ENCODE measurements around the gene TUBB2B.

Gene TUBB2B

DNA sequence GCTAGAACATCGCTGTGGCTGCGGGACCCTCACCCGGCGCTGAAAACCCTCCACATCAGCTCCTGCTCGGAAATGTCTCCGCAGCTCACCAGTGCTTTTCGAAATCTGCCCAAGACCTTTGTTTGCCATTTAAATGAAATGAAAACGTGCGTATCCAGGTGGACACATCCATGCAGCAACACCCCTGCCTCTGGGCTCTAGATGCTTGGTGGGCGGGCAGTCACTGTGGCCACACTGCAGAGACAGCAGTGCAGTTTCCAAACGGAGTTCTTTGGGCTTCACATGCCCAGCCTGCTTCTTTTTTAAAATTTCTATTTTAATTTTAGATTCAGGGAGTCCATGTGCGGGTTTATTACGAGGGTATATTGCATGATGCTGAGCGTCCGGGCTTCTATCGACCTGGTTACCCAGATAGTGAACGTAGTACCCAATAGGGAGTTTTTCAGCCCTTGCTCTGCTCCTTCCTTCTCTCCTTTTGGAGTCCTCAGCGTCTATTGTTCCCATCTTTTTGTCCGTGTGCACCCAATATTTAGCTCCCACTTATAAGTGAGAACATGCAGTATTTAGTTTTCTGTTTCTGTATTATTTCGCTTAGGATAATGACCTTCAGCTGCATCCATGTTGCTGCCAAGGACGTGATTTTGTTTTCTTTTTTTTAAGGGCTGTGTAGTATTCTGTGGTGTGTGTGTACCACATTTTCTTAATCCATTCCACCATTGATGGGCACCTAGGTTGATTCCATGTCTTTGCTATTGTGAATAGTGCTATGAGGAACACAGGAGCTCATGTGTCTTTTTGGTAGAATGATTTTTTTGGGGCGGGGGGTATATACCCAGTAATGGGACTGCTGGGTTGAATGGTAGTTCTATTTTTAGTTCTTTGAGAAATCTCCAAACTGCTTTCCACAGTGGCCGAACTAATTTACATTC is 4.8 kb upstream of the TUBB2B start:
- DNase-seq: no peak

DNA sequence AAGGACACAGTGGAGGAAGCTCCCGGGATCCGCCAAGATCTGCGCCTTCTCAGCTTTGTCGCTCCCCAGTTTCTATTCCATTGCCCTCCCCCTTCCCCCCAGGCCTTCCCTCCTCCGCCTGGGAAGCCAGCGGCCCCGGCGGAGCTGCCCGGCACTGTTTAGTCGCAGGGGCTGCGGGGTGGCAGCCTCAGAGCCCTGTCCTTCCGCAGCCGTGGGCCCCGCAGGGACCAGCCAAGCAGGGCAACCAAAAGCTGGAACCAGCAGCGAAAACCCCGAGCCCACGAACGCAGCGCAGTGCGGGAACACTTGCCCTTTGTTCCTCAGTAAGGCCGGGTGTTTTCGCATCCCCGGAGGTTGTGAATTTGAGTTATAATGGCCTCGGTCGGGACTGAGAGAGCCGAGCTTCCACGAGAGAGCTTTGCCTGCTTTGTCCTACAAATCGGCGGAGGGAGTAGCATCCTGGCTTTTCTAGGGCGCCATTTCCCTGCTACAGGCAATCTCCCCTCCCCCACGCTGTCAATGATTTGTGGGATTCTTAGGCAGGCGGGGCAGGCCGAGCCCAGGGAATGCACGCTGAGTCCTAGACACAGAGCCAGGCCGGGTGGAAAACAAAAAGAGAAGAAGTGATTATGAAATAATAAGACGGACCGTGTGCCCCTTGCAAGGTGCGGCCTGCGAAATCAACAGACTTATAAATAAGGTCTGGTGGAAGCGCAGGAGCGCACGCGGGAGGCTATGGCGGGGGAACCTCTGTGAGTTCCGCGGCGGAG is 4.0 kb upstream of the TUBB2B start:
- DNase-seq: no peak

DNA sequence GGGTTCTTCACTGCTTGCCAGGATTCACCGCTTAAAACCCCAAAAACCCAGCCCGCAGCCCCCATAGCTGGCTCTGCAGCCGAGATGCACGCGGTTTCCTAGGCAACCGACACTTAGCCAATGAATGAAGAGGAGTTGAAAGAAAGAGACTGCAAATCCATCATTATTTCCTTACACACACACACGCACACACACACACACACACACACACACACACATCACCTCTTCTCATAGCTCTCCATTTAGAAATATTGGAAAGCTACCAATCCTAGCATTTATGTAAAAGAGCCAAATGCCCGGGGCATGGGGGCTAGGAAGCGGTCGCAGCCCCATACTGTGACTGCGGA is 3.4 kb upstream of the TUBB2B start:
- no peak for DNase-seq

DNA sequence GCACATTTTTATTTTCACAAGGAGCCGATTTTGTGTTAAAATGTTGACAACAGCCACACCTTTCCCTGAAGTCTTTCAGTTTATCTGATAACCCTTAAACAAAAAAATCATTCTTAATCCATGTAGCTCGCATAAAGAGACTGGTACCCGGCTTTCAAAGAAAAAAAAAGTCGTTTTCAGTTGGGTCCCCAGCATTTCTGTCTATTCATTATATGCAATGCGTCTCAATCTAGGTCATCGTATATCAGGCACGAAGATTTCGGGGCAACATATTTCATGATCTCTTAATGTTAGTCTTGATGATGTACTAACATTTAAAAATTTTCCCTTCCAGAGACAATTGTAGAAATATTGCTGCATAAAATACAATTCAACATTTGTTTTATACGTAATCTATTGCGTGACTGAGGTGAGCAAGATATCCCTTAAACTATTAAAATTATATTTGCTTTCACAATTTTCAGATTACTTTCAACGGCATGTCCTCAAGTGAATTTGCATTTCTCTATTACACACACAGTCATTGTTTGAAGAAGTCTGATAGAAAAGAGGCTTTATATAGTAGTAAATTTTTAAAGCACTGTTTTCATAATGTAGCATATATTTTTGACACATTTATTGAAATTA is 2.9 kb upstream of the TUBB2B start:
- DNase-seq: no peak

DNA sequence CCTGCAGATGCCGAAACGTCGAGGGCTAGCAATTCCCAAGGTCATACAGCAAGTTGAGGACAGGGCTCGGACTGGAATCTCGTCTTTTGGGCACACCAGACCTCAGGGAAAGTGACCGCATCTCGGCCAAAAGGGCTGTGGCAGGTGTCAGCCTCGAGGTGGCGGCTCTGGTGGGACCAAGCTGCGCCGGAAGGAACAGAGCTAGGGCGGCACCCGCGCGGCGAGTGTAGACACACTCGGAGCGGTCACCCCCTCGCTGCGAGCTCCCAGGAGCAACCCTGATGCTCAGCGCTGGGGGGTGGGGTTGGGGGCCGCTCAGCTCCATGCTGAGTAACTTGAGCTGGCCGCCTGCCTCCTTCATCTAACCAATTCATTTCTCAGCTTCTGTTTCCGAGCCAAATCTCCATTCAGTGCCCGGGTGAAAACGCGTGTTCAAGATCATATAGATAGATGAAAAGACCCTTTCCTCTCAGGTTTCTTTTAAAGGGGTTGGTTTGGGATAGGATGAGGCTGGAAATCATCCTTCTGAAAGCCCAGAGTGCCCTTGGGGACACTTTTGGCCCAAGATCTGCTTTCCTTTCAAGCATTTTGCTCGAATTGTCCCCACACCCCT is 2.2 kb upstream of the TUBB2B start:
- no peak for DNase-seq

GRCh38 chr6:3228771-3229565 is 1.5 kb upstream of the TUBB2B start:
- DNase-seq: no peak

- no peak for DNase-seq
Measured at GRCh38 chr6:3228046-3228671, 706 bp upstream of the TUBB2B start.

DNA sequence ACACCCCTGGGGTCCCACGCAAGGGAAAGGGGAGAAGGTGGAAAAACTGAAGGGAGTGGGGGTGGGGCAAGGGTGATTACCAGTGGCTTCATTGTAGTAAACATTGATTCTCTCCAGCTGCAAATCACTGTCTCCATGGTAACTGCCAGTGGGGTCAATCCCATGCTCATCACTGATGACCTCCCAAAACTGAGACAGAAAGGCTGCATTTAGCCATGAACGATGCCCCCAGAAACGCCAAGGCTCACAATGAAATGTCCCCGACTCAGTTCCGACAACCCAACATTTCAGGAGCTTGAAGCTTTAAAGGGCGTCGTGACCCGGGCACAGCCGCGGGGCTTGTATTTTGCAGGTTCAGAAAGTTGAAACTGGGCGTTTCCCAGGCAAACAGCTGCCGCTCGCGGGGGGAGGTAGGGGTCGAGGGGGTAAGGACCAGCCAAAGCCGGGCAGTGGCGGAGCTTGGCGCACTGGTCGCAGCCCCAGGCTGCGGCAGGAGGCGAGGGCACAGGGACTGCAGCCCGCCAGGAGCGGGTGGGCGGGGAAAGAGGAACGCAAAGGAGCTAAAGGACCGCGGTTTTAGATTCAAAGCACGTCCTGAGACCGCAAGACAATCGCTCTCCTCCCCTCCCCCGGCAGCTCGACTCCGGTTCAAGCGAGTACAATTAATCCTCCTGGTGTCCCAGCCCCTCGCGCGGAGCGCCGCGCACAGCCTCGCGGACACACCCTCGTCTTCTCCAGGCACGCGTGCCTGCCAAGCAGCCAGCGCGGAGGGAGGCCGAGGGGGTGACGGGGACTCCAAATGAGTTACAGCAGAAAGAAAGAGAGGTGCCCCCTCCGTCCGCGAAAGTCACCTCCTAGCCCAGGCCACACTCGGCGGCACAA is 731 bp downstream of the TUBB2B start:
- DNase-seq: no peak

DNA sequence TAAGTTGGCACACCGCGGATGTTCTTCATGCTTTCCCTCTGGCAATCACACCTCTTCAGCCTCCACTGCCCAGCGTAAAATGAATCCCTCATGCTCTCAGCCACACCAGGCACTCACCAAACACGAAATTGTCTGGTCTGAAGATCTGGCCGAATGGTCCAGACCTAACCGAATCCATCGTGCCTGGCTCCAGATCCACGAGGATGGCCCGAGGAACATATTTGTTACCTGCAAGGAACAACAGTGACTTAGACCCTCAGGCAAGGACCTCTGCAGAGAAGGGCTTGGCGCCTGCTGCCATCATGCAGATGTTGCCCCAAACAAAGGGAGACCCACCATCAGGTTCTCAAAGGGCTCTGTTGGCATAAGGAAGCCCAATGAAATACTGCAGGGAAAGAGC is 1.4 kb downstream of the TUBB2B start:
- DNase-seq: no peak

DNA sequence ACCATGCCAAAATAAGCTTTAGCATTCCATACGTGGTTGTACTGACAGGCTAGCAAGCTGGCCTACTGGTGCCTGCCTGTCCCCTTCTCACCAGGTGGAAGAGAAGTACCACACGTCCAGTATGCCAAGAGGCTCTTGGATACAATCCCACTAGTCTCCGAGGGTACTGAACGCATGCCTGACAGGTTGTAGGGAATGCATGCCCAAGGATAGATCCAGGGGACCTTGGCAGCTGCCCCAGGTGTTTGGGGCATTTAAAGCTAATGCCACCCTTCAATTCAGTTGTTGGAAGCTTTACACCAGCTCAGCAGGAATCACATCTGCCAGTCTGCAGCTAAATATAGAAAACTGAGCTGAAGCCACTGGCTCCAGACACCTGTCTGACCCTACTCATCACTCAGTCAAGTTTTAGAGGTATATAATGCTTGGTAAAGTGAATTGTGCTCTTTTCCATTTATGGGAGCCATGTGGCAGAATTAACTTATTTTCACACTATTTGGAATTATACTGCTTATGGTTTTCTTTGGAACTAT is 4.9 kb downstream of the TUBB2B start:
- no peak for DNase-seq

- DNase-seq: no peak
Measured at GRCh38 chr6:3221578-3221977, 5.9 kb downstream of the TUBB2B start.

- no peak for DNase-seq
Measured at GRCh38 chr6:3220366-3220765, 7.1 kb downstream of the TUBB2B start.

GRCh38 chr6:3218266-3218665 is 9.2 kb downstream of the TUBB2B start:
- no peak for DNase-seq

- no peak for DNase-seq
Measured at GRCh38 chr6:3217286-3217685, 10.2 kb downstream of the TUBB2B start.

GRCh38 chr6:3214898-3215297 is 12.6 kb downstream of the TUBB2B start:
- DNase-seq: no peak

- DNase-seq: no peak
Measured at GRCh38 chr6:3213334-3213695, 14.1 kb downstream of the TUBB2B start.

DNA sequence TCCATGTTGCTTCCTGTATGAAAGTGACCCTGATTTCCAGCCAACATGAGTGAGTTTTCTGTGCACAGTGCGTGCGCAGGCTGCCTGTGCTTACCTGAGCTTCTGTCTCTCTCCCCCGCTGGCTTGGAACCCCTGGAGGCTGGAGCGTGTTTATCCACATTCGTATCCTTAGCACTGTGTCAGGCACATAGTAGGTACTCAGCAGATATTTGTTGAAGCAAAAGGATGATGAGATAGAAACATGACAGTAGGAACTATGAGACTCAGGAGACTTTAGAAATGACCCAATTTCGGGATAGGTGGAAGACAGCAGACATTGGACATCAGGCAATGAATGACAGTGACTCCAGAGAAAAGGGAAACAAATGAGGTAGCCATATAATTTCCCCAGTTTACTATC is 15.2 kb downstream of the TUBB2B start:
- DNase-seq: no peak

- DNase-seq: no peak
Measured at GRCh38 chr6:3211681-3212080, 15.8 kb downstream of the TUBB2B start.

DNA sequence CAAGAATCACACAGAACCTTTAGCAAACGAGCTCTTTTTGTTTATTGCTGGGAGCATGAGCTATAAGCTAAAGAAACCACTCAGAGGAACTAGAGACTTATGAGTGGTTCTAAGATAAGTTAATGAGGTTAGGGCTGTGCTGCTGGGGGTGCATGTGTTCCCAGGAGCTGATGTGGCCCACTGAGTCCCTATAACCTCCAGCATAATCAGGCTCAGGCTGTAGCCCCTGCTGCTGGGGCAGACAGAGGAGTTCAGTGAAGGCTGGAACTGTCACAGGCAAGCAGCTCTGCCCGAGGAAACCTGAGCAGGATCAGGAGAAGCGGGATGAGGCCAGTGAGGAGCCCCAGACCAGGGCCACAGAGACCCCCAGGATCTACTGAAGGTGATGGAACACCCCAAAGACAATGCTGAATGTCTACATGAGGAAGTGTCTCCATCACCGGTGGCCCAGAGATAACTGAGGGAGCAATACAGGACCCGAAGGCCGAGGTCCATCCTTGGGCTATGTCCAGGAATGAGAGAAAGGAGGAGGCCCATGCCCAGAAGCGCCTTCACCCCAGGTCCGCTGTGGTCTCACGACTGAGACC is 17.3 kb downstream of the TUBB2B start:
- no peak for DNase-seq

Data from stimulated activated CD4-positive, alpha-beta T cell treated with anti-CD3 and anti-CD28 coated beads, Interleukin-12 subunit alpha, Interleukin-12 subunit beta, amount 100 ng/mL, for 4 hours (primary cell).